OCI-LY7 (cell line): ENCODE measurements around the gene BTBD7.

Experiments
- EZH2phosphoT487 ChIP-seq: fragments of 200-600 bp; sonication (generic); IDR thresholded peaks from 2 replicates; pipeline ENCODE4 v1.6.1; 2018; ENCODE audit warnings: low read depth, borderline replicate concordance, mild to moderate bottlenecking, mixed run types, antibody characterized with exemption, low read length, moderate library complexity, mixed read lengths
- TF ChIP-seq, protein P1 (sequence below): fragments of 200-600 bp; sonication (generic); conservative IDR thresholded peaks from 2 replicates; pipeline ENCODE4 v1.5.1; 2014; ENCODE audit warnings: mild to moderate bottlenecking, antibody characterized with exemption, low read length, moderate library complexity, mixed read lengths

GRCh38 chr14:93304771-93305170 lies 28.1 kb downstream of the BTBD7 start:
- TF ChIP-seq, protein P1, sequence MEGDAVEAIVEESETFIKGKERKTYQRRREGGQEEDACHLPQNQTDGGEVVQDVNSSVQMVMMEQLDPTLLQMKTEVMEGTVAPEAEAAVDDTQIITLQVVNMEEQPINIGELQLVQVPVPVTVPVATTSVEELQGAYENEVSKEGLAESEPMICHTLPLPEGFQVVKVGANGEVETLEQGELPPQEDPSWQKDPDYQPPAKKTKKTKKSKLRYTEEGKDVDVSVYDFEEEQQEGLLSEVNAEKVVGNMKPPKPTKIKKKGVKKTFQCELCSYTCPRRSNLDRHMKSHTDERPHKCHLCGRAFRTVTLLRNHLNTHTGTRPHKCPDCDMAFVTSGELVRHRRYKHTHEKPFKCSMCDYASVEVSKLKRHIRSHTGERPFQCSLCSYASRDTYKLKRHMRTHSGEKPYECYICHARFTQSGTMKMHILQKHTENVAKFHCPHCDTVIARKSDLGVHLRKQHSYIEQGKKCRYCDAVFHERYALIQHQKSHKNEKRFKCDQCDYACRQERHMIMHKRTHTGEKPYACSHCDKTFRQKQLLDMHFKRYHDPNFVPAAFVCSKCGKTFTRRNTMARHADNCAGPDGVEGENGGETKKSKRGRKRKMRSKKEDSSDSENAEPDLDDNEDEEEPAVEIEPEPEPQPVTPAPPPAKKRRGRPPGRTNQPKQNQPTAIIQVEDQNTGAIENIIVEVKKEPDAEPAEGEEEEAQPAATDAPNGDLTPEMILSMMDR, result no peak
- TF ChIP-seq EZH2phosphoT487, result no peak
